HEK293T (cell line): ENCODE data around the gene LRGUK.

Experiments
- ARNT ChIP-seq: fragments of 450-650 bp; IDR thresholded peaks from 2 replicates; pipeline ENCODE4 v1.6.1; 2017; ENCODE audit warnings: mild to moderate bottlenecking
- BHLHE40 ChIP-seq: fragments of 450-650 bp; IDR thresholded peaks from 2 replicates; pipeline ENCODE4 v1.6.1; 2016; ENCODE audit warnings: mild to moderate bottlenecking, moderate library complexity, borderline replicate concordance
- CTBP1 ChIP-seq: fragments of 450-650 bp; IDR thresholded peaks from 2 replicates; pipeline ENCODE4 v1.6.1; 2016; ENCODE audit warnings: borderline replicate concordance
- FOXM1 ChIP-seq: fragments of 450-650 bp; IDR thresholded peaks from 2 replicates; pipeline ENCODE4 v1.6.1; 2017; ENCODE audit warnings: mild to moderate bottlenecking, borderline replicate concordance
- LEF1 ChIP-seq: fragments of 450-650 bp; IDR thresholded peaks from 2 replicates; pipeline ENCODE4 v1.6.1; 2017; ENCODE audit warnings: mild to moderate bottlenecking, borderline replicate concordance
- SP1 ChIP-seq: fragments of 450-650 bp; IDR thresholded peaks from 2 replicates; pipeline ENCODE4 v1.6.1; 2017
- SUZ12 ChIP-seq: fragments of 450-650 bp; IDR thresholded peaks from 2 replicates; pipeline ENCODE4 v1.6.1; 2016; ENCODE audit warnings: mild to moderate bottlenecking
- TARDBP ChIP-seq: fragments of 450-650 bp; IDR thresholded peaks from 2 replicates; pipeline ENCODE4 v1.6.1; 2016
- TF ChIP-seq, protein P1 (sequence below): fragments of 450-650 bp; IDR thresholded peaks from 2 replicates; pipeline ENCODE4 v1.6.1; 2016

DNA sequence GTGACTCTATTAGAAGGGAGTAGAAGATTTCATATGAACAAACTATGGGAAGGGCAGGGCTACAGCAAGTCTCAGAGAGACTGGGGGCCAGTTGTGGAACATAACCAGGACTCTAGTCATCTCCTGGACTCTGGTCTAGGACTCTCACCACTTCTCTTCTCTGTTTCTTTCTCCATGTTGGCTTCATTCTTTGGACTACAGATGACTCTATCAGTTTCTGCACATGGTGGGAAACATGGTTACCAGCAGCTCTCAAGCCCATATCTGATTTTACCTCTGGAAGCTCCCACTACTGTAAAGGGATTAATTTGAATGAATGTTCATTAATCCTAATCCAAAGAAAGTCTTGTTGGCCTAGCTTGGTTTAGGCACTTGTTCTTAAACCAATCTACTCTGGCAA lies 84.7 kb downstream of the LRGUK start:
- no peak for TF ChIP-seq FOXM1
- TF ChIP-seq SP1 = no peak
- TF ChIP-seq BHLHE40 = no peak
- no peak for TF ChIP-seq CTBP1
- TF ChIP-seq SUZ12 = no peak
- no peak for TF ChIP-seq ARNT
- TF ChIP-seq LEF1 = no peak
- TF ChIP-seq TARDBP = no peak
- TF ChIP-seq, protein P1, sequence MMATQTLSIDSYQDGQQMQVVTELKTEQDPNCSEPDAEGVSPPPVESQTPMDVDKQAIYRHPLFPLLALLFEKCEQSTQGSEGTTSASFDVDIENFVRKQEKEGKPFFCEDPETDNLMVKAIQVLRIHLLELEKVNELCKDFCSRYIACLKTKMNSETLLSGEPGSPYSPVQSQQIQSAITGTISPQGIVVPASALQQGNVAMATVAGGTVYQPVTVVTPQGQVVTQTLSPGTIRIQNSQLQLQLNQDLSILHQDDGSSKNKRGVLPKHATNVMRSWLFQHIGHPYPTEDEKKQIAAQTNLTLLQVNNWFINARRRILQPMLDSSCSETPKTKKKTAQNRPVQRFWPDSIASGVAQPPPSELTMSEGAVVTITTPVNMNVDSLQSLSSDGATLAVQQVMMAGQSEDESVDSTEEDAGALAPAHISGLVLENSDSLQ = no peak
